H1 (cell line): ENCODE results near the gene ALK.

Experiments used
- BRCA1 ChIP-seq: IDR thresholded peaks from 2 replicates; pipeline ENCODE4 v1.6.1; 2012; ENCODE audit warnings: low read depth, low read length, improper control_type of control experiment
- CEBPB ChIP-seq: IDR thresholded peaks from 2 replicates; pipeline ENCODE4 v1.6.1; 2012; ENCODE audit warnings: low read depth, low read length
- CTCF ChIP-seq, 3 experiments: IDR thresholded peaks; 1 replicate in 2 of 3; 2 replicates in 1 of 3; pipeline versions ENCODE4 v1.5.1 to v1.6.1; 2011; ENCODE audit warnings: low read length in 3 of 3, mild to moderate bottlenecking in 3 of 3, inconsistent platforms in 2 of 3, low read depth in 1 of 3, moderate library complexity in 1 of 3; ENCODE audit not compliant: insufficient read depth in 1 of 3; ENCODE audit errors: control extremely low read depth in 1 of 3
- EZH2 ChIP-seq: fragments of 200-600 bp; sonication (generic); IDR thresholded peaks from 2 replicates; pipeline ENCODE4 v1.7.1; 2012; ENCODE audit warnings: low read depth, mild to moderate bottlenecking, moderate library complexity, low read length, inconsistent platforms; ENCODE audit not compliant: severe bottlenecking
- MAX ChIP-seq: IDR thresholded peaks from 2 replicates; pipeline ENCODE4 v1.6.1; 2012; ENCODE audit warnings: inconsistent platforms
- POLR2A ChIP-seq, 2 experiments: IDR thresholded peaks; 1 replicate in 1 of 2; 2 replicates in 1 of 2; pipeline ENCODE4 v1.6.1; 2011; ENCODE audit warnings: low read depth in 2 of 2, low read length in 2 of 2, mild to moderate bottlenecking in 2 of 2; ENCODE audit errors: control extremely low read depth in 1 of 2
- SP4 ChIP-seq: IDR thresholded peaks from 2 replicates; pipeline ENCODE4 v1.6.1; 2012; ENCODE audit warnings: low read length, inconsistent platforms
- TEAD4 ChIP-seq: IDR thresholded peaks from 2 replicates; pipeline ENCODE4 v1.6.1; 2012; ENCODE audit warnings: low read depth, low read length, inconsistent platforms, mixed read lengths

- TF ChIP-seq MAX = no peak
- no peak for TF ChIP-seq CTCF (IDR thresholded peaks at IDR 0.05; ENCODE audit: control extremely low read depth in 1 of 3, insufficient read depth in 1 of 3, low read depth in 1 of 3, low read length in 3 of 3)
- no peak for TF ChIP-seq POLR2A (IDR thresholded peaks at IDR 0.05; ENCODE audit: control extremely low read depth in 1 of 2, low read depth in 2 of 2, low read length in 2 of 2)
- no peak for TF ChIP-seq EZH2
- no peak for TF ChIP-seq SP4
- no peak for TF ChIP-seq TEAD4
- no peak for TF ChIP-seq CEBPB
- TF ChIP-seq BRCA1 = no peak
Observed at GRCh38 chr2:29598978-29599377, 322.4 kb downstream of the ALK start.
